ENCODE results near the gene USP40. TPM values are rescaled to one million over a fixed set of nuclear protein-coding genes. Genes with fewer than 3 reads are reported as not detected.

USP40 gene
- total and polyA plus RNA-seq, 2 of the 8 experiments (the other 6 are each of a cell fraction or from before 2014, with no cell fraction given) = 12.0 to 15.7 TPM

DNA sequence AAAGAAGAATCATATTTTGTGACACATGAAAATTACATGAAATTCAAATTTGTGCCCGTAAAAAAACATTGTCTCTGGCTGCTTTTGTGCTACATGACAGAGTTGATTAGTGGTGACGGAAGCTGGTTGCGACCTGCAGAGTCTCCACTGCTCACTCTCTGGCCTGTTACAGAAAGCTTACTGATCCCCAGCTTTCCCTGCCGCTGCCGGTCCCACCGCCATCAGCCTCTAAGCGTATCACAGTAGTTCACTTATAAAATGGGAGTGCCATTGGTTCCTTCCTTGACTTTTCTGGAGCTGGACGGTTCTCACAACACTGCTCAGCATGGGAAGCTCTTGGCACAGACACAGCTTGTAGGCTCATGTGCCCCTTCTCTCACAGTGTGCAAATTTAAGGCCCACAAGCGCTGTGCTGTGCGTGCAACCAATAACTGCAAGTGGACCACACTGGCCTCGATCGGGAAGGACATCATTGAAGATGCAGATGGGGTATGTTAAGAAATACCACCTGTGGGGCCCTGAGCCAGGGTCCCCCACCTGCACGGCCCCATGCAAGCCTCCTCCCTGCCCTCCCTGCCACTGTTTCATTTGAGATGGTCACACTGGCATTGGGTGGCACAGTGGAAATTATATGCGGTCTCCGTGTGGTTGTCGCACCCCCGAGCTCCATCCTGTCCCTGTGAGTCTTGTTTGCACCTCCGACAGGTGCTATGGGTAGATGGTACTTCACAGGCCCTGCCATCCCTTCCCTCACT, 131.0 kb downstream of the USP40 start:
- ChIA-PET CTCF (ENCODE audit: partially characterized antibody) (interaction anchor here (0.6 to 2.5 kb wide), 7 partner anchors 8 to 48 kb away, joined by 3 to 11 read pairs (median 3); no protein-coding TSS in a partner anchor), POLR2A (ENCODE audit: partially characterized antibody) (no interaction called here)
- Histone ChIP-seq H3K14ac (ENCODE audit: insufficient read length) (no peak overlapping the region), H3K27ac (ENCODE audit: low read depth, low read length) (no peak overlapping the region), H3K79me2 (ENCODE audit: control insufficient read depth in 1 of 2, insufficient read depth in 2 of 2, low read length in 2 of 2) (no peaks in the 10 kb centered on the region), H4K8ac (ENCODE audit: extremely low read depth, insufficient read depth, low read length) (no peak overlapping the region; the same call in 1 of the 2 replicates), H3K9me3 (ENCODE audit: insufficient read depth in 2 of 2, low read depth in 1 of 2, low read length in 1 of 2) (no peaks in the 10 kb centered on the region), H3K36me3 (ENCODE audit: control insufficient read depth in 2 of 4, insufficient read depth in 4 of 4, low read length in 3 of 4) (no peaks in the 10 kb centered on the region; a peak in 2 of 8 replicates), H3K9ac (replicated peaks in 1 of 4; ENCODE audit: extremely low read depth in 1 of 4, low read depth in 3 of 4, low read length in 3 of 4) (no peak overlapping the region), H4K91ac (replicated peaks; ENCODE audit: insufficient read length, low read length) (no peak overlapping the region), H4K5ac (ENCODE audit: insufficient read length, low read depth, low read length) (no peak overlapping the region), H2BK15ac (ENCODE audit: low read length) (no peak overlapping the region), H2BK20ac (ENCODE audit: low read length) (no peak overlapping the region), H3K4me3 (ENCODE audit: extremely low read depth in 1 of 4, insufficient read depth in 2 of 4, low read depth in 3 of 4, low read length in 4 of 4) (no peak overlapping the region), H3K23me2 (ENCODE audit: low read depth, low read length) (no peaks in the 10 kb centered on the region; the same call in 1 of the 2 replicates), H2BK12ac (ENCODE audit: low read depth, low read length) (no peak overlapping the region), H3K79me1 (ENCODE audit: low read depth, low read length) (no peaks in the 10 kb centered on the region), H3K4me1 (replicated peaks in 1 of 4; ENCODE audit: control insufficient read depth in 3 of 4, insufficient read depth in 4 of 4, low read length in 3 of 4) (no peaks in the 10 kb centered on the region), H4K20me1 (replicated peaks in 1 of 2; ENCODE audit: control insufficient read depth in 1 of 2, insufficient read depth in 2 of 2, low read length in 2 of 2) (peaks cover 0 to 5% of the 10 kb centered on the region in 2 experiments), H3K4me2 (ENCODE audit: insufficient read depth in 1 of 2, low read depth in 2 of 2, low read length in 2 of 2) (no peak overlapping the region), H3K18ac (ENCODE audit: extremely low read depth, low read length) (no peak overlapping the region), H3K27me3 (replicated peaks in 1 of 4; ENCODE audit: control insufficient read depth in 3 of 4, extremely low read depth in 1 of 4, insufficient read depth in 3 of 4, low read length in 3 of 4) (no peaks in the 10 kb centered on the region), H3K56ac (replicated peaks; ENCODE audit: insufficient read length, low read depth, low read length) (no peak overlapping the region), H2BK120ac (replicated peaks; ENCODE audit: low read depth, low read length) (no peak overlapping the region), H2BK5ac (ENCODE audit: low read depth, low read length) (no peak overlapping the region; the same call in 1 of the 2 replicates), H3K23ac (ENCODE audit: insufficient read length) (no peak overlapping the region), H2AFZ (ENCODE audit: low read length) (no peak overlapping the region), H2AK5ac (ENCODE audit: low read depth, low read length) (no peak overlapping the region), H3K4ac (replicated peaks; ENCODE audit: insufficient read length, low read depth, low read length) (no peak overlapping the region)
- no peak for FAIRE-seq
- 89% methylated on average over 18 of the region's 18 CpGs; no CpG with 5 or more reads in 1 of the 2 experiments for WGBS, 2 experiments (ENCODE audit: extremely low coverage in 1 of 2, insufficient coverage in 1 of 2, insufficient read length in 1 of 2, insufficient replicate concordance in 2 of 2, low coverage in 1 of 2, low lambda C conversion rate in 2 of 2, missing lambda C conversion rate in 1 of 2)
- no peak for DNase-seq (ENCODE audit: low read depth in 1 of 2, low spot score in 2 of 2)
- TF ChIP-seq KDM4A (IDR thresholded peaks at IDR 0.05; ENCODE audit: low read depth, low read length, severe bottlenecking) = no peak
- TF ChIP-seq BACH1 (IDR thresholded peaks at IDR 0.05; ENCODE audit: low read length) = no peak
- no peak for TF ChIP-seq PHF8 (conservative IDR thresholded peaks at IDR 0.05; ENCODE audit: low read depth, low read length)
- TF ChIP-seq JUND (IDR thresholded peaks at IDR 0.05; ENCODE audit: low read length) = no peak
- no peak for TF ChIP-seq TAF7 (optimal IDR thresholded peaks at IDR 0.05; ENCODE audit: borderline replicate concordance, low read depth, low read length)
- no peak for TF ChIP-seq BRCA1 (IDR thresholded peaks at IDR 0.05; ENCODE audit: low read depth, low read length)
